GM12872 (cell line): Measurements from ENCODE around the gene NUP62.

ENCODE experiments used
- TF ChIP-seq, protein P1 (sequence below): IDR thresholded peaks from 3 replicates; pipeline ENCODE4 v1.5.1; 2011; ENCODE audit warnings: low read depth, mild to moderate bottlenecking, low read length, moderate library complexity; ENCODE audit not compliant: insufficient read depth

The NUP62 gene

DNA sequence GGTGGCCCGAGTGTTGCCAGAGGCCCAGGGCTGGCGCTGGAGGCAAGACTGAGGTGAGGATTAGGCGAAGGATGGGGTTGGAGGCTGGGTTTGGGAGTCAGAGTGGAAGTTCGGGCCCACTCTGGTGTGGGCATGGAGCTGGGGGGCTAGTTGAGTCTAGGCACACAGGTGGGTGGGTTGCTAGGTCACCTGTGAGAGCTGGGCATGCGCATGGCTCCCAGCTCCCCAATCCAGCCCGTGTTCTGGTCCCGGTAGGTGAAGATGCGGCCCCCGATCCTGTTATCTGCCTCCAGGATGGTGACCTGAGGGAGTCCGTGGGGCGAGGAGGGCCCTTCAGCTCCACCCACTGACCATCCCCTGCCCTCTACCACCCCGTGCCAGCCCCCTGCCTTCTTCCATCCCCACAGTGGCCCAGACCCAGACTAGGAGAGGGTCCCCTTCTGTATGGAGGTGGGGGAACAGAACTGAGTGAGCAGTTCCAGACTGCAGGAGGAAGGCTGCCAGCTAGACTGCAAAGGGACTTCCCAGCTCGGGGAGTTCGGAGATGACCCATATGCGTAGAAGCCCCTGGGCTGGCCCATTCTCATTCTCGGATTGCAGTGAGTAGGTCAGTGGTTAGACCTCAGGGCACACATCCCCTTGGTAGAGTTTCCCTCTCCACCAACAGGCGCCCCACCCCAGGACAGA, 34.3 kb downstream of the NUP62 start:
- TF ChIP-seq, protein P1, sequence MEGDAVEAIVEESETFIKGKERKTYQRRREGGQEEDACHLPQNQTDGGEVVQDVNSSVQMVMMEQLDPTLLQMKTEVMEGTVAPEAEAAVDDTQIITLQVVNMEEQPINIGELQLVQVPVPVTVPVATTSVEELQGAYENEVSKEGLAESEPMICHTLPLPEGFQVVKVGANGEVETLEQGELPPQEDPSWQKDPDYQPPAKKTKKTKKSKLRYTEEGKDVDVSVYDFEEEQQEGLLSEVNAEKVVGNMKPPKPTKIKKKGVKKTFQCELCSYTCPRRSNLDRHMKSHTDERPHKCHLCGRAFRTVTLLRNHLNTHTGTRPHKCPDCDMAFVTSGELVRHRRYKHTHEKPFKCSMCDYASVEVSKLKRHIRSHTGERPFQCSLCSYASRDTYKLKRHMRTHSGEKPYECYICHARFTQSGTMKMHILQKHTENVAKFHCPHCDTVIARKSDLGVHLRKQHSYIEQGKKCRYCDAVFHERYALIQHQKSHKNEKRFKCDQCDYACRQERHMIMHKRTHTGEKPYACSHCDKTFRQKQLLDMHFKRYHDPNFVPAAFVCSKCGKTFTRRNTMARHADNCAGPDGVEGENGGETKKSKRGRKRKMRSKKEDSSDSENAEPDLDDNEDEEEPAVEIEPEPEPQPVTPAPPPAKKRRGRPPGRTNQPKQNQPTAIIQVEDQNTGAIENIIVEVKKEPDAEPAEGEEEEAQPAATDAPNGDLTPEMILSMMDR, result no peak

DNA sequence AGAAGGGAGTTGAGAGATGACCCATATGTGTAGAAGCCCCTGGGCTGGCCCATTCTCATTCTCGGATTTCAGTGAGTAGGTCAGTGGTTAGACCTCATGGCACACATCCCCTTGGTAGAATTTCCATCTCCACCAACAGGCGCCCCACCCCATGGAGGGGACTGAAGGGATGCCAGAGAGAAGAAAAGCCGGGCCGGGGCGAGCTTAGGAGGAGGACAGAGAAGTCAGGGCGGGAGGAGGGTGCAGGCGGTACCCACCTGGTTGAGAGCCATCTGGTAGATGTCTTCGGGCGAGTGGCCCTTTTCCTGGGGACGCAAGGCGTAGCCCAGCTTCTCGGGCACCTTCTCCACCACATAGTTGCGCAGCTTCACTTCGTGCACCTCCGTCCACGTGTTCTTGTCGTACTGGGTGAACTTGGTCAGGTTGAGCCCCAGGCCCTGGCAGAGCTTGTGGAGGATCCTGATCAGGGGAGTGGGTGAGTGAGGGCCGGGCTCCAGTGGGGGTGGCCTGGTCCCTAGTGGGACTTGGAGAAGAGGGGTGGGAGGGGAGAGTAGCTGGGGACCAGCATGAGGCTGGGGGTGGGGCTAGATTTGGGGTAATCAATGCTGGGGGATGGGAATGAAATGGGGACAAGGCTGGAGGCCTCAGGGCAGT, 35.2 kb downstream of the NUP62 start:
- TF ChIP-seq, protein P1, result no peak

DNA sequence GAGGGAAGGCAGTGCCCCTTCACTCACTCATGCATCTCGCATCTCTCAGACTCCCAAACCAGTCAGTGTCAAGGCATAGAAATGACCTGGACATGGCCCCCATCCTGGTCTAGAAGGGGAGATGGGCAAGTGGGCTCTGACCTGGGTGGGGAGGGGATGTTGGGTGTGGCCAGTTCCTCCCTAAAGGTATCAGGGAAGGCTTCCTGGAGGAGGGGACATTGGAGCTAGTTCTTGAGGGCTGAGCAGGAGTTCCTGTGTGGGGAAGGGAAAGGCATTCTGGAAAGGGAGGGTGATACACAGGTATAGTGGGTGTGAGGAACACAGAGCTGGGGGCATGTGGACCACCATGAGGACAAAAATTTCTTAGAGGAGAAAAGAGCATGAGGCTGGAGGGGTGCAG, 36.6 kb downstream of the NUP62 start:
- TF ChIP-seq, protein P1, result no peak

DNA sequence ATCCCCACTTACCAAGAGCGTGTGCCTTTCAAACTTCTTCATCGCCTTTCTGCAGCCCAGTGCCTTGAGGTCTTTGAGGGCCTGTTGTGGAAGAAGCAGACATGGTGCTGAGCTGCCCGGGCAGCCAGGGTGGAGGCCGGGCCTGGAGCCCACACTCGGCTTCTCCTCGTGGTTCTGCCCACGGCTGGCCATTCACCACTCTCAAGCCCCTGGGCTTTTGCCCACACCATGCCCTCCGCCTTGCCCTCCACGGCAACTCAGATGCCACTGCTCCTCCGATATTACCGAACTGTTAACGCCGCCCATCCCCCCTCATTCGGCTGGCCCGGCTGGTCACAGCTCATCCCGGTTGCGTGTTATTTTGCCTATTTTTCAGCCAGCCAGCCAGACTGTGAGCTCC, 37.9 kb downstream of the NUP62 start:
- TF ChIP-seq, protein P1, result no peak

DNA sequence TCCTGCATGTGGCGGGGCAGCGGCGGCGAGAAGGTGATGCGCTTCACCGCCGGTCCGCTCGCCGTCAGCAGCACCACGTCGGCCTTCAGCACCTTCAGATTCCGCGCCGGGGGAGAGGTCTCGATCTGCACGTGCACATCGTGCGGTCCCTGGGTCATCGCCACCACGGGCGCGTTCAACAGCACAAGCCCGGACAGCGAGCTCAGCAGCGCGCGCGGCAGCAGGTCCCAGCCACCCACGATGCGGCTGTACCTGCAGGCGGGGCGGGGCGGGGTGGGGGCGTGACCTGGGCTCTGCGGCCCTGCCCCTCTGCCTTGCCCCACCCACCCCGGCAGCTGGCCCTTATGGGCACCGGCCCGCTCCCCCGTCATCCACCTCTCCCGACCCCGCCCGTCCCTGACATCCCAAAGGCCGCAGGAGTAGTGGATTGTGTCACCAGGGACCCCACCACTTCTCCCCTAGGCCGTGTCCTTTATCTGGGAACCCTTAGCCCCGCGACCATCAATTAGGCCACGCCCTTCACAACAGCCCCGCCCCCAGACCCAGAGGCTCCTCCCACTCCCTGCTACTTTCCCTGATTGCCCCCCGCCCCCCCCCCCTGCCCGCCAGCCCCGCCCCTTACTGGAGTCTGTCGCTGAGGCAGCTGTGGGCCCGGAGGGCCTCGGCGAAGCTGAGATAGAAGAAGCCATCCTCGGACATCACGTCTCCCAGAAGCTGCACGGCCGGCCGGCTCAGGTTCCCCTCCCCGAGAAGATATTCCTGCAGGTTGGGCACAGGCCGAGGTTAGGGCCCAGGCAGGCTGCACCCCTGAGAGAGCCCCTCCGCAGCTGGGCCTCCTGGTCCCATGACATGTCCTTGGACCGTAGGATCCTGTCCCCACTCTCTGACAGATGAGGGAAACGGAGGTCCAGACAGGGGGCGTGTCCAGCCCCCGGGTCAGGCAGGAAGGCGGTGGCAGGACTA, 38.7 kb downstream of the NUP62 start:
- TF ChIP-seq, protein P1, result no peak

DNA sequence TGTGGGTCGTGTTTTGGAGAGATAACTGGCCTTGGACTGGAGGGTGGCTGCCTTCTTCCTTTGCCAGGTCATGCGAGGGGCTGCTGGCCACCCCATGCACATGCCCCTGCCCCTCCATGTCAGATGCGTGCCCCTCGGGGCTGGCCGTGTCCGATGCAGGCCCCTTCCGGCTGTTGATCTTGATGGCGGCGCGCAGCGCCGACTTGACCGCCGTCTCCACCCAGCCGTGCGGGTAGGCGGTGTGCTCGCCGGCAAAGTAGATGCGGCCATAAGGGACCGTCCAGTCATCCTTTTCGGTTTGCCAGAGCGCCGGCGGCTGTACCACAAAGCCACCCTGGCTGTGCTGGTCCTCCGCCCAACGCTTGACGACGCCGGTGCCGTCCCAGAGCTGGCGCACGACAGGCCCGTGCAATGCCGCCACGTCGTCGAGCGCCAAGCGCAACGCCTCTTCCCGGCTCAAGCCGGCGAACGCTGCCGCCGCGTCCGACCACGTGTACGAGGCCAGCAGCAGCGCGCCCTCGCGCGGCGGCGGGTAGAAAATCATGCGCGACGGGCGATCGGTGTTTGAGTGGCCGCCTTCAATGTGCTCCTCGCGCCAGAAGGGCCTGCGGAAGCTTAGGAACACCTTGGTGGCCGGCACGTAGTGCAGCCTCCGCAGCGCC, 39.5 kb downstream of the NUP62 start:
- TF ChIP-seq, protein P1, result peak; percentile 78
